ENCODE results near the gene YWHAE.

- TF ChIP-seq CTCF (conservative IDR thresholded peaks at IDR 0.05 in 1 of 2, IDR thresholded peaks at IDR 0.05 in 1 of 2; ENCODE audit: low read depth in 1 of 2, low read length in 2 of 2) (no peak), EZH2 (IDR thresholded peaks at IDR 0.05; ENCODE audit: low read length, missing control alignments) (no peak)
Observed at GRCh38 chr17:1434150-1434549, 34.1 kb upstream of the YWHAE start.
